HG03045 (cell line): ENCODE measurements around the gene GON4L.
"Not testable (repeated sequence)": the region's sequence is repeated elsewhere in the genome, so short reads cannot be mapped to it uniquely, and the experiment has no call there.

ENCODE experiments used
- ATAC-seq: cut with Tn5 transposase; IDR thresholded peaks from one replicate; pipeline ENCODE4 v1.9.1; 2021; ENCODE audit warnings: mild to moderate bottlenecking, moderate library complexity; ENCODE audit not compliant: unreplicated experiment

Gene GON4L

DNA sequence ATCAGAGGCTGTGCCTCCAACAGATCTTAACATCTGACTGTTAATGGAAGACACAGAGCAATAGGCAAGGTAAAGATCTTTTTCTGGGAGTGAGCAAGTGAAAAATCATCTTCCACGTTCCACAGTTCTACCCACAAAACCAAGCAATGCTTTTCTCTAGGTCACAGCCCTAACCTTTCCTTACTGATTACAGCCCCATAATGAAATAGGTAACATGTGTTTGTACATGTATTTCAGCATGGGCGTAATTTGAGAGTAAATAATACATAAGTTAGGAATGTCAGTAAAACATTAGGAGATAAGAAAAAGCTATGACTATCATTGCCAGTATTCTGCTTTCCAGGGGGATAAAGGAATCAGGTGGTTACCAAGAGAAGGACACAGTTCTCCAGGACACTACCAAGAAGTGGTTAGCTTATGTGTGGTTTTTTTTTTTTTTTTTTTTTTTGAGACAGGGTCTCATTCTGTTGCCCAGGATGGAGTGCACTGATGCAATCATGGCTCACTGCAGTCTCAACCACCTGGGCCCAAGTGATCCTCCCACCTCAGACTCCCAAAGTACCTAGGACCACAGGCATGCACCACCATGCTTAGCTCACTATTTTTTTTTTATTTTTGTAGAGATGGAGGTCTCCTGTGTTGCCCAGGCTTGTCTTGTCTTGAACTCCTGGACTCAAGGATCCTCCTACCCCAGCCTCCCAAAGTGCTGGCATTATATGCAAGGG lies 96.1 kb downstream of the GON4L start:
- ATAC-seq: no peak

DNA sequence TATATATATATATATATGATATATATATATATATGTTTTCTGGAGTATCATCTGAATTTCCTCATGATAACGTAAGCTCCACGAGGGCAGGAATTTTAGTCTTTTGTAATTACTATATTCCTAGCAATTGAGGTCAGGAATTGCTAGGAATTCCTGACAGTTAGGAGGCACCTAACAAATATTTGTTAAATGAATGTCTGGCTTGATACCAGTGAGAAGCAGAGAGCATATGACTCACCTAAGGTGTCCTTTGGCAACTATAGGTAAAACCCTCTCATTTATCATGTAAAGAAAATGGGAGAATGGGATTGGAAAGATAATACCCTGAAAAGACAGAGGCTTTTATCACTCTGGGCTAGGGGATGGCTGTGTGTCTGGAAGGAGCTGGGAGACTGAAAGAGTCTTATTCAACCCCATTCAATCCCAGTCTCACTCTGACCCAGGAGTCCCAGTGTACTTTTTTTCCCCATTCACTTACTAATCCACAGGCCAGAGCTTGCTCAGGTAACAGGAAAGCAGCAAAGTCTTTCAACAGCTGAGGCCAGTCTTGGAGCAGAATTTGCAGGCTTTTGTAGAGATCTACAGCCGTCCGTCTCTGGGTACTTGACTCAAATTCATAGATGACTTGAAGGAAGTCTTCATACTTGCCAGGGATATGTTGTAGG lies 96.9 kb downstream of the GON4L start:
- no peak for ATAC-seq

DNA sequence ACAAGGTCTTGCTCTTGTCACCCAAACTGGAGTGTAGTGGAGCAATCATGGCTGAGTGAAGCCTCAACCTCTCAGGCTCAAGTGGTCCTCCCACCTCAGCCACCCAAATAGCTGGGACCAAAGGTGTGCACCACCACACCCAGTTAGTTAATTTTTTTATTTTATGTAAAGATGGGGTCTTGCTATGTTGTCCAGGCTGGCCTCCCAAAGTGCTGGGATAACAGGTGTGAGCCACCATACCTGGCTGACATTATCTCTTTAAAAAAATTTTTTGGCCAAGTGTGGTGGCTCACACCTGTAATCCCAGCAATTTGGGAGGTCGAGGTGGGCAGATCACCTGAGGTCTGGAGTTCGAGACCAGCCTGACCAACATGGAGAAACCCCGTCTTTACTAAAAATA lies 98.0 kb downstream of the GON4L start:
- not testable (repeated sequence) for ATAC-seq

DNA sequence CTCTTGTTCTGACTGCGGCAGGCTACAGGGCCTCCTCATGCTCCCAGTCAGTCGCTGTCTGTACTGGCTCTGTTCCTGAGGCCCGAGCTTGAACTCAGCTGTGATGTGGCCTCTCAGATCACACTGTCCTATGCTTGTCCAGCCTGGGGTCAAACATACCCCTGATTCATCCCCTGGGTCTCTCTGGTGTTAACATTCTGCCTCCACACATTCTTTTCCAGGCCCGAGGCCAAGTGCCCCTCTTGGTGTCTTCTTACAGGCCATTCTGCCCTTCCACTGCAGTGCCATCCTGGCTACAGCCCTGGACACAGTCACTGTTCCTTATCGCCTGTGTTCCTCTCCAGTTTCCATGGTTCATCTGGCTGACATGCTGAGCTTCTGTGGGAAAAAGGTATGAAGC lies 108.9 kb downstream of the GON4L start:
- ATAC-seq: not testable (repeated sequence)

DNA sequence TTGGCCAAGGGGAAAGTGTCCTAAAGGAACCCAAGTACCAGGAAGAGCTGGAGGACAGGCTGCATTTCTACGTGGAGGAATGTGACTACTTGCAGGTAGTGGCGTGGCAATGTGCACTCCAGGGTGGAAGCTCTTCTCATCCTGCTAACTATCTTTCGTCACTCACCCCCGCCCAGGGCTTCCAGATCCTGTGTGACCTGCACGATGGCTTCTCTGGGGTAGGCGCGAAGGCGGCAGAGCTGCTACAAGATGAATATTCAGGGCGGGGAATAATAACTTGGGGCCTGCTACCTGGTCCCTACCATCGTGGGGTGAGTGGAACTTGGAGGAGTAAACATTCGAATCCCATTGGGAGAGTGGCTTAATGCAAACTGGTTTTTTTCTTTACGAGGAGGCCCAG lies 109.4 kb downstream of the GON4L start:
- not testable (repeated sequence) for ATAC-seq

DNA sequence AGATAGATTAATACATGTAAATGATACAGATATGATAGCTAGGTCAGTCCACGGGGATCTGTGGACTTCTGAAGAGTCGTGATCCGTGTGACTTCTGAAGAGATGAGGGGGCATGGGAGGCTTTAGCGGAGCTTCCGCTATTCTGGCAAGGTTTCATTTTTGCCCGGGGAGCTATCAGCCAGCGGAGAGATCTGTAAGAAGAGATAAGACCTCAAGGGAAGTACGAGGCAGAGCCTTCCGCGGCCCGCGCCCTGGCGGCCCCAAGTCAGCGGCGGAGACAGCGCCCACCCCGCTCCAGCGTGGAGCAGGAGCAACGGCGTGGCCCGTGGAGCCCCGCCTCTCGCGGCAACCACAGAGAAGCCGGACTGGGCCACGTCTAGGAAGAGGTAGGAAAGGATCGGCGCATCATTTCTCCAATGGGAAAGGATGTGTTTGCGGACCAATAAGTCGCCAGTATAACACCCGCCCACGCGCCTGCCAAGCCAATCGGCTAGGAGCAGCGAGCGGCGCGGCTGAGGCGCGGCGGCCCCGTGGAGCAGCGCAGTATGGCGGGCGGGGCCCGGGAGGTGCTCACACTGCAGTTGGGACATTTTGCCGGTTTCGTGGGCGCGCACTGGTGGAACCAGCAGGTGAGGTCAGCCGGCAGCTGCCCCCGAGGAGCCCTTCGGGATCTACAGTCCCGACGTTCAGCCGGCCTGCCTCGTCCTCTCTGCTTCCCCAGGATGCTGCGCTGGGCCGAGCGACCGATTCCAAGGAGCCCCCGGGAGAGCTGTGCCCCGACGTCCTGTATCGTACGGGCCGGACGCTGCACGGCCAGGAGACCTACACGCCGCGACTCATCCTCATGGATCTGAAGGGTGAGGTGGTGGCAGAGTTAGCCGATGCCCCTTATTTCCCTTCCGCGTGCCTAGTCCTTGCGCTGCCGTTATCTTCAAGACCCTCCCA lies 111.5 kb downstream of the GON4L start:
- ATAC-seq: peak; percentile 86

DNA sequence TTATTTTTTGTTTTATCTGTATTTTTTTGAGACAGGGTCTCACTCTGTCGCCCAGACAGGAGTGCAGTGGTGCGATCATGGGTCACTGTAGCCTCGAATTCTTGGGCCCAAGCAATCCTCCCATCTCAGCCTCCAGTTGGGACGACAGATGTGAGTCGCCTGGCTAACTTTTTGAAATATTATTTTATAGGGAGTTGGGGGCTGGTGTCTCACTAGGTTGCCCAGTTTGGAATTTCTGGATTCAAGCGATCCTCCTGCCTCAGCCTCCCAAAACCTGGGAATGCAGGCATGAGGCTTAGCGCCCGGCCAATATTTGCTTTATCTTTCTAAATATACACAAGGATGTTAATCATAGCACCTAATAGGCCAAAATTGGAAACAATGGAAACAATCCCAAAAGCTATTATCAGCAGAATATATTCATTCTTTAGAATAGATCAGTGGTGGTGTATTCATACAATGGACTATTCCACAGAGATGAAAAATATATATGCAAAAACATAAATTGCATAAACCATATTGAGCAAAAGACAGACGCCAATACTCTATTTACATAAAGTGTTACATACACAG lies 112.2 kb downstream of the GON4L start:
- no peak for ATAC-seq

DNA sequence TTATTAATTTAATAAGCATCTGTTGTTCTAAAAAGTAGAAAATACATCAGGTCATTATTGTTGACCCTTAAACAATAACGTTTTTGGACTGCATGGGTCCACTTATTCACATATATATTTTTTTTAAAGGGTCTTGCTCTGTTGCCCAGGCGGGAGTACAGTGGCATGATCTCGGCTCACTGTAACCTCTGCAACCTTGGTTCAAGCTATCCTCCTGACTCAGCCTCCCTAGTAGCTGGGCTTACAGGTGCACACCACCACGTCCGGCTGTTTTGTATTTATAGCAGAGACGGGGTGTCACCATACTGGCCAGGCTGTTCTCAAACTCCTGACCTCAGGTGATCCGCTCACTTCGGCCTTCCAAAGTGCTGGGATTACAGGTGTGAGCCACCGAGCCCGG lies 115.1 kb downstream of the GON4L start:
- ATAC-seq: no peak

DNA sequence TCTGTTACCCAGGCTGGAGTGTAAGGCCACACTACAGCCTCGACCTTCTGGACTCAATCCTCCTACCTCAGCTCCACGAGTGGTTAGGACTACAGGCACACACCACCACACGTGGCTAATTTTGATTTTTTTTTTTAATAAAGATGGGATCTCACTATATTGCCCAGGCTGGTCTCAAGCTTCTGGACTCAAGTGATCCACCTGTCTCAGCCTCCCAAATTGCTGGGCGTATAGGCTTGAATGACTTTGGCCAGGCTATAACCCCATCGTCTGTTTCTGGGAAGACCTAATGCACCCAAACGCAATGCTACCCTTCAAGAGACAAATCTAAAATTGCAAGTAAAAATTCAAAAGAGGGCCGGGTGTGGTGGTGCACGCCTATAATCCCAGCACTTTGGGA lies 116.0 kb downstream of the GON4L start:
- ATAC-seq: no peak

DNA sequence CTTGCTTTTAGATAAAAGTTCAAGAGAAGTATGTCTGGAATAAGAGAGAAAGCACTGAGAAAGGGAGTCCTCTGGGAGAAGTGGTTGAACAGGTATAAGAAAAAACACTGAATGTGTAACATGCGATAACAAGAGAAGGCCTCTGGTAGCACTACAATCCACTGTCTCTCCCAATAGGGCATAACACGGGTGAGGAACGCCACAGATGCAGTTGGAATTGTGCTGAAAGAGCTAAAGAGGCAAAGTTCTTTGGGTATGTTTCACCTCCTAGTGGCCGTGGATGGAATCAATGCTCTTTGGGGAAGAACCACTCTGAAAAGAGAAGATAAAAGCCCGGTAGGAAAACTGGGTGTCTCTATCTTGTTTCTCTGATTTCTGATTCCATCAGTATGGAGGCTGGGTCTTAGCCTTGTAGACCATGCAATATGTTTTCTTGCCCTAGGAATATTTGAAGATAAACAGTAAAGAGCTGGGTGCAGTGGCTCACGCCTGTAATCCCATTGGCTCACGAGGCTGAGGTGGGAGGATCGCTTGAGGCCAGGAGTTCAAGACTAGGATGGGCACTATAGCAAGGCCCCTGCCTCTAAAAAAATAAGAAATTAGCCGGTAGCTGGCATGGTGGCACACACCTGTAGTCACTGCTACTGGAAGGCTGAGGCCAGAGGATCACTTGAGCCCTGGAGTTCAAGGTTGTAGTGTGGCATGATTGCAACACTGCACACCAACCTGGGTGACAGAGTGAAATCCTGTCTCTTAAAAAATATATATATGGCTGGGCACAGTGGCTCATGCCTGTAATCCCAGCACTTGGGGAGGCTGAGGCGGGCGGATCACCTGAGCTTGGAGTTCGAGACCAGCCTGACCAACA lies 127.7 kb downstream of the GON4L start:
- no peak for ATAC-seq

DNA sequence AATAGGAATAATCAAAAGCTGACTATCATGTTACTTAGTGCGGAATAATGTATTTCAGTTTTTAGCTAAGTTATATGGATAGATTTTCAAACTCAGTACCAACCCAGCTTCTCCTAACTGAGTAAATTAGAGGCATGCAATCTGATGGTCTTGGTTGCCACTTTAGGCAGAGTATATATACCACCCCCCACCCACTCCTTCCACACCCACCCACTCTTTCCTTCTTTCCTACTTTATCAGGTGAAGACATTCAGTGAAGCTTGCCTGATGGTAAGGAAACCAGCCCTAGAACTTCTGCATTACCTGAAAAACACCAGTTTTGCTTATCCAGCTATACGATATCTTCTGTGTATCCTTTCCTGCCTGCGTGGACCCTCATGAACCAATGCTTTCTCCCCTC lies 131.9 kb downstream of the GON4L start:
- no peak for ATAC-seq

DNA sequence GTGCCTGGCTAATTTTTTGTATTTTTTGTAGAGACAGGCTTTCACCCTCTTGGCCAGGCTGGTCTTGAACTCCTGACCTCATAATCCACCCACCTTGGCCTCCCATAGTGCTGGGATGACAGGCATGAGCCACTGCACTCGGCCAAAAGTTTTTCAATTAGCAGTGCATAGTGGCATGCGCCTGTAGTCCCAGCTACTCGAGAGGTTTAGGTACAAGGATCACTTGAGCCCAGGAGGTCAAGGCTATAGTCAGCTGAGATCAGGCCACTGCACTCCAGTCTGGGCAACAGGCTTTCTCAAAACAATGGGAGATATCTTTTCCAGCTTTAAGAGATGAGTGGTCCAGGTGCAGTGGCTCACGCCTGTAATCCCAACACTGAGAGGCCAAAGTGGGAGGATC lies 137.3 kb downstream of the GON4L start:
- ATAC-seq: no peak

DNA sequence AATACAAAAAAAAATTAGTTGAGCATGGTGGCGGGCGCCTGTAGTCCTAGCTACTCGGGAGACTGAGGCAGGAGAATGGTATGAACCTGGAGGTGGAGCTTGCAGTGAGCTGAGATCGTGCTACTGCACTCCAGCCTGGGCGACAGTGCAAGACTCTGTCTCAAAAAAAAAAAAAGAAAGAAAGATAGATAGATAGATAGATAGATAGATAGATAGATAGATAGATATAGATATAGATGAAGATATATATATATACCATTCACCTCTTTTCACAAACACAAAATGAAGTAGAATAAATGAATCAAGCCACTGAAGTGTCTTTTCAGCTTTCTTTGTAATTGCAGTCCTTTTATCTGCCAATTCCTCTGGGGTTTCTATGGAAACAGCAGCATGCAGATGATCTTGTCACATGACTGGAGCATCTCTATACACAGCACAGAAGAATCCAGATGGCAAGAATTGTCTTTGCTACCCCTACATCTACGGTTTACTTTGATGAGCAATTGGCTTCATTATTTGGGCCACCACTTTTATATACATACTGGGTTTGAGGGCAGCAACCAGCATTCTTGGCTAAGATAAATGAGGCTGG lies 138.4 kb downstream of the GON4L start:
- ATAC-seq: not testable (repeated sequence)

DNA sequence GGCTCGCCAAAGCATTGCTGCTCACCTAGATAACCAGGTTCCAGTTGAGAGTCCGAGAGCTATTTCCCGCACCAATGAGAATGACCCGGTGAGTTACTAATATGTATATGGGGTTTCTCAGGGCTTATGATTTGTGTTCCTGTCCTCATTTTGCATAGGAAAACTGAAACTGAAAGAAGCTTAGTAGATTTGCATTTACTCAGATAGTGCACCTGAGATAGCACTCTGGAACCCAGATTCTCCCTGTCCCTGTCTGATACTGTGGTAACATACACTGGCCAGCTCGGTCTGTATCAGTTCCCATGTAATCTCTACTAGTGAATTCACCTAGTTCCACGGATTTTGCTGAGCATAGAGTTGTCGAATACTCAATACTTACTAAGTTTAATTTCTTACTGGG lies 140.0 kb downstream of the GON4L start:
- ATAC-seq: peak; percentile 61

DNA sequence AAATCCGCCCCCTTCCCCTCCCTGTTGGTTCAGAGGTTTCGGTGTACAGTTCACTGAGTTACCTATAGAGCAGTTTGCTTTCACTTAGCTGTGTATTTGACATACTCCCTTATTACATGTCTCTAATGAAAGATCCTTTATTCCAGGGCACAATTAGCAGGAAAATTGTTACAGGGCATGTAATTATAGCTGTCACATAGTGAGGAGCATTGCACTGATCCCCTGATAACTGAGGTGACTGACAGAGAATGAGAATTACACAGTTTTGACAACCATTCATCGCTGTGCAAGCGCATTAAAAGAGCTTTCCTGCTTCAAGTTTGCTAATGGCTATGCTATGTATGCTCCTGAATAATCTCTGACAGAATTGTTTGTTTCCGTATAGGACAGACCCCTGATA lies 141.2 kb downstream of the GON4L start:
- ATAC-seq: no peak

DNA sequence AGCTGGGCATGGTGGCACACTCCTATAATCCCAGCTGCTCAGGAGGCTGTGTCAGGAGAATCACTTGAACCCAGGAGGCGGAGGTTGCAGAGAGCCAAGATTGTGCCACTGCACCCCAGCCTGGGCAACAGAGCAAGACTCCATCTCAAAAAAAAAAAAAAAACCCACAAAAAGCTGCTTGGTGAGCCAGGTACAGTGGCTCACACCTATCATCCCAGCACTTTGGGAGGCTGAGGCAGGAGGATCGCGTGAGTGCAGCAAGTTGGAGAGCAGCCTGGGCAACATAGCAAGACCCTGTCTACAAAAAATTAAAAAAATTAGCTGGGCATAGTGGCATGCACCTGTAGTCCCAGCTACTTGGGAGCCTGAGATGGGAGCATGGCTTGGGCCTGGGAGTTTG lies 142.0 kb downstream of the GON4L start:
- not testable (repeated sequence) for ATAC-seq

DNA sequence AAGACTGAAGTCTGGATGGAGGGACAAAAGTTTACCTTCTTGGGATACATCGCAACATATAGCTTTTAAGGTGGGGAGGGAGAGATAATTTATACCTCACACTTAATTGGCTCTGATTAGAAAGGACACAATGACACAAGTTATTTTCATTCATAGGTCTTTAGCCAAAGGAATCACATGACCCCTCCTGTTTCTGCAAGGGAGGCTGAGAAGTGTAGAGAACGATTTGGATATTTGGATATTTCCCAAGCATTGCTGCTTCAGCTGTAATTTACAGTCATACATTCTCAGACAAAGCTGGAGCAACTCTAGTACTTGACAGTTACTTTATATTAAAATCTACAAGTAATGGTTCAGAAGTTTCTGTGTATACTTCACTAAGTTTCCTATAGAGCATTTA lies 143.9 kb downstream of the GON4L start:
- ATAC-seq: no peak

DNA sequence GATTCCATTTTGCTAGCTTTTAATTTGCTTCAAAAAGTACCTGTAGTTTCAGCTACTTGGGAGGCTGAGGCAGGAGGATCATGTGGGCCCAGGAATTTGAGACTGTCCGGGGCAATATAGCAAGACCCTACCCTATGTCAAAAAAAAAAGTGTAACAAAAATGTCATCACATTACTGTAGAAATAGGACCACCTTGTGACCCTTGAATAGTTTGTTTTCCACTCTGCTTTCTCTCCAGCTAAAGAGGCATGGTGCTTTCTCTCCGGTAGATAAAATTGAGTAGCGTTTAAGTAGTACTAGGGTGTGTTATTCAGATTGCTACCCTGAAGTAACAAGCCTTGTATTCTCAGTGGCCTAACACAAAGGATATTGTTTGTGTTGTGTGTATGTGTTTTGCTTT lies 144.4 kb downstream of the GON4L start:
- not testable (repeated sequence) for ATAC-seq

DNA sequence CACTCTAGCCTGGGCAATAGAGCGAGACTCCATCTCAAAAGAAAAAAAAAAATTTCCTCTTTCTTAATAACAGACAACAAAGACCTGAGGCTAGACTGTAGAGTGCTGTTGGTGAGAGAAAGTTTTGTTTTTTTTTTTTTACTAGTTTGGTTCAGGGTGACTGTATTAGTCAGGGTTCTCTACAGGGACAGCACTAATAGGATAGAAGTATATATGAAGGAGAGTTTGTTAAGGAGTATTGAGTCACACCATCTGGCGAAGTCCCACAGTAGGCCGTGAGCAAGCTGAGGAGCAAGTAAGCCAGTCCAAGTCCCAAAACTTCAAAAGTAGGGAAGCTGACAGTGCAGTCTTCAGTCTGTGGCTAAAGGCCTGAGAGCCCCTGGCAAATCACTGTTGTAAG lies 145.6 kb downstream of the GON4L start:
- ATAC-seq: not testable (repeated sequence)

DNA sequence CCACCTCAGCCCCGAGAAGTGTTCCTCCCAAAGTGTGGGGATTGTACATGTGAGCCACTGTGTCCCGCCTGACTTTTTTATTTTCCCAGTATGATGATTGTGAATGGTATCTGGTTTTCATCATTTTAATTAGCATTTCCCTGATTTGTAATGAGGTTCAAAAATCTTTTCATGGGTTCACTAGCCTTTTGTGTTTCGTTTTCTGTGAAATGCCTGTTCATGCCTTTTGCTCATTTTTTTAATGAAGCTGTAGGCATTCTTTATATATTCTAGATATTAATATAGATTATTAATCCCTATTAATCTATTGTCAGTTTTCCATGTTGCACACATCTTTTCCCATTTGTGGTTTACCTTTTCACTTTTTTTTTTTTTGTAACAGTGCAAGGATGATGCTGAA lies 147.6 kb downstream of the GON4L start:
- ATAC-seq: no peak
